Measurements from ENCODE around the gene INTS15. TPM values are rescaled to one million over a fixed set of nuclear protein-coding genes. Genes with fewer than 3 reads are reported as not detected.

INTS15 gene
- polyA plus RNA-seq, 1 of the 3 experiments (the other 2 are of a cell fraction) = 39.1 TPM

DNA sequence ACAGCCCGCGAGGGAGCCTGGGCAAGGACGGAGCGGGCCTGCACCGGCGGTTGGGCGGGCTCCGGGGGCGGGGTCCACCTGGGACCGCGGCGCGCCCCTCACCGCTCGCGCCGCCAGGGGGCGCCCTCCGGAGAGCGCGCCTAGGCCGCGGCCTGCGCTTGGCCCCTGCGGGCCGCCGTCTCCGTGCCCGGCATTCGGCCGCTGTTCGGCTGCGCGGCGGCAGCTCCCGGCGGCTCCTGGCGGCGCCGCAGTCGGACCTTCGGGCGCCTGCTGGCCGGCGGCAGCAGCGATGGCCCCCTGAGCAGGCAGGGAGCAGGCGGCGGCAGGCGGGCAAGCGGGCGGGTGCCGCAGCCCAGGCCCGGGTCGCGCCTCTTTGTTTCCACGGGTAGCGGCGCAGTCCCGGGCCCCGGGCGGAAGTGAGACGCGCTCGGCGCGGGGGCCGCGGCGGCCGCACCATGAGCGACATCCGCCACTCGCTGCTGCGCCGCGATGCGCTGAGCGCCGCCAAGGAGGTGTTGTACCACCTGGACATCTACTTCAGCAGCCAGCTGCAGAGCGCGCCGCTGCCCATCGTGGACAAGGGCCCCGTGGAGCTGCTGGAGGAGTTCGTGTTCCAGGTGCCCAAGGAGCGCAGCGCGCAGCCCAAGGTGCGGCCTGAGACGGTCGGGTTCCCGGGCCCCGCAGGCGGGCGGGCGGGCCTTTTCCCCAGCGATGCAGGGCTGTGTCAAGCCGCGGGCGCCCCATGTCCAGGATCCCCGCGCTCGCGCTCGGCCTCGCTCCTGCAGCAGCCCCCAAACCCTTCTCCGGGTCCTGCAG is at the start of gene INTS15 (continued):
- TF ChIP-seq NFIC (IDR thresholded peaks at IDR 0.05; ENCODE audit: borderline replicate concordance) (no peak), ELF1 (IDR thresholded peaks at IDR 0.05) (no peak; the same call in none of the 2 replicates), SIN3A (IDR thresholded peaks at IDR 0.05; ENCODE audit: borderline replicate concordance, low read depth, low read length) (peak; percentile 91; the same call in 1 of the 2 replicates), RCOR1 (IDR thresholded peaks at IDR 0.05; ENCODE audit: low read length) (no peak), RFX5 (IDR thresholded peaks at IDR 0.05; ENCODE audit: low read length) (no peak), NRF1 (IDR thresholded peaks at IDR 0.05; ENCODE audit: low read depth, low read length) (peak; percentile 52), RXRA (IDR thresholded peaks at IDR 0.05; ENCODE audit: borderline replicate concordance, low read depth) (no peak), EP300 (IDR thresholded peaks at IDR 0.05; ENCODE audit: borderline replicate concordance in 1 of 2, low read depth in 1 of 2, low read length in 1 of 2) (peak in 1 of 2 experiments; percentile 26; a peak in 1 of 4 replicates), FOXM1 (IDR thresholded peaks at IDR 0.05; ENCODE audit: low read depth) (no peak), RAD21 (IDR thresholded peaks at IDR 0.05; ENCODE audit: low read length) (peak; percentile 49), FOXJ3 (CRISPR knock-in tag; IDR thresholded peaks at IDR 0.05) (no peak), SMC3 (IDR thresholded peaks at IDR 0.05; ENCODE audit: low read depth, low read length) (peak; percentile 81)
- TF ChIP-seq, protein P1, sequence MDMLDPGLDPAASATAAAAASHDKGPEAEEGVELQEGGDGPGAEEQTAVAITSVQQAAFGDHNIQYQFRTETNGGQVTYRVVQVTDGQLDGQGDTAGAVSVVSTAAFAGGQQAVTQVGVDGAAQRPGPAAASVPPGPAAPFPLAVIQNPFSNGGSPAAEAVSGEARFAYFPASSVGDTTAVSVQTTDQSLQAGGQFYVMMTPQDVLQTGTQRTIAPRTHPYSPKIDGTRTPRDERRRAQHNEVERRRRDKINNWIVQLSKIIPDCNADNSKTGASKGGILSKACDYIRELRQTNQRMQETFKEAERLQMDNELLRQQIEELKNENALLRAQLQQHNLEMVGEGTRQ (IDR thresholded peaks at IDR 0.05; ENCODE audit: borderline replicate concordance, low read depth, low read length) = no peak

DNA sequence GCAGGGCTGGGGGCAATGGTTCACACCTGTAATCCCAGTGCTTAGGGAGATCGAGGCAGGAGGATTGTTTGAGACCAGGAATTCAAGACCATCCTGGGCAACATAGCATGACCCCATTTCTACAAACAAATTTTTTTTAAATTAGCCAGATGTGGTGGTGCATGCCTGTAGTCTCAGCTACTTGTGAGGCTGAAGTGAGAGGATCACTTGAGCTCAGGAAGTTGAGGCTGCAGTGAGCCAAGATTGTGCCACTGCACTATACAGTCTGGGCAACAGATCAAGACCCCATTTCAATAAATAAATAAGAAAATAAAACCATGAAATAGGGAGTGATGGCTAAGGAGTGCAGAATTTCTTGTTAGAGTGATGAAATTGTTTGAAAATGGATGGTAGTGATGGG is 47.5 kb upstream of the INTS15 start:
- DNase-seq = no peak
- POLR2A ChIA-PET = no interaction called here
- Histone ChIP-seq H3K4me3 (ENCODE audit: low read depth in 2 of 2, low read length in 1 of 2) (no peak overlapping the region), H3K9ac (no peak overlapping the region), H3K27ac (ENCODE audit: low read depth in 2 of 2, low read length in 1 of 2) (no peak overlapping the region), H3K36me3 (replicated peaks in 1 of 2; ENCODE audit: control insufficient read depth in 1 of 2, insufficient read depth in 2 of 2, low read length in 1 of 2) (no peaks in the 10 kb centered on the region), H3K4me2 (no peak overlapping the region), H2AFZ (ENCODE audit: low read depth) (no peak overlapping the region), H4K20me1 (ENCODE audit: insufficient read depth) (no peaks in the 10 kb centered on the region), H3K4me1 (ENCODE audit: control insufficient read depth in 1 of 2, insufficient read depth in 2 of 2, low read depth in 1 of 2, low read length in 1 of 2) (no peaks in the 10 kb centered on the region), H3K9me2 (no peaks in the 10 kb centered on the region), H3F3A (replicated peaks; ENCODE audit: insufficient read depth) (no peaks in the 10 kb centered on the region), H3K79me2 (ENCODE audit: insufficient read depth) (no peaks in the 10 kb centered on the region), H3K27me3 (ENCODE audit: insufficient read depth) (no peaks in the 10 kb centered on the region), H3K9me3 (no peaks in the 10 kb centered on the region)
- 35% methylated on average over 1 of the region's 1 CpG for WGBS (ENCODE audit: low lambda C conversion rate)
- TF ChIP-seq EP300 (IDR thresholded peaks at IDR 0.05; ENCODE audit: borderline replicate concordance in 1 of 2, low read depth in 1 of 2, low read length in 1 of 2) (no peak), FOSL2 (IDR thresholded peaks at IDR 0.05; ENCODE audit: borderline replicate concordance, low read depth) (no peak), NRF1 (IDR thresholded peaks at IDR 0.05; ENCODE audit: low read depth, low read length) (no peak), FOXJ3 (CRISPR knock-in tag; IDR thresholded peaks at IDR 0.05) (no peak), ELF1 (IDR thresholded peaks at IDR 0.05) (no peak), POLR2AphosphoS5 (IDR thresholded peaks at IDR 0.05; ENCODE audit: low read depth, low read length) (no peak), YY1 (IDR thresholded peaks at IDR 0.05; ENCODE audit: low read depth) (no peak), RXRA (IDR thresholded peaks at IDR 0.05; ENCODE audit: borderline replicate concordance, low read depth) (no peak), RCOR1 (IDR thresholded peaks at IDR 0.05; ENCODE audit: low read length) (no peak), RFX5 (IDR thresholded peaks at IDR 0.05; ENCODE audit: low read length) (no peak), RAD21 (IDR thresholded peaks at IDR 0.05; ENCODE audit: low read length) (no peak), MEF2A (IDR thresholded peaks at IDR 0.05; ENCODE audit: borderline replicate concordance, low read depth) (no peak)
- TF ChIP-seq, protein P2, sequence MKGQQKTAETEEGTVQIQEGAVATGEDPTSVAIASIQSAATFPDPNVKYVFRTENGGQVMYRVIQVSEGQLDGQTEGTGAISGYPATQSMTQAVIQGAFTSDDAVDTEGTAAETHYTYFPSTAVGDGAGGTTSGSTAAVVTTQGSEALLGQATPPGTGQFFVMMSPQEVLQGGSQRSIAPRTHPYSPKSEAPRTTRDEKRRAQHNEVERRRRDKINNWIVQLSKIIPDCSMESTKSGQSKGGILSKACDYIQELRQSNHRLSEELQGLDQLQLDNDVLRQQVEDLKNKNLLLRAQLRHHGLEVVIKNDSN (IDR thresholded peaks at IDR 0.05; ENCODE audit: borderline replicate concordance, low read depth) = no peak
- TF ChIP-seq, protein P3, sequence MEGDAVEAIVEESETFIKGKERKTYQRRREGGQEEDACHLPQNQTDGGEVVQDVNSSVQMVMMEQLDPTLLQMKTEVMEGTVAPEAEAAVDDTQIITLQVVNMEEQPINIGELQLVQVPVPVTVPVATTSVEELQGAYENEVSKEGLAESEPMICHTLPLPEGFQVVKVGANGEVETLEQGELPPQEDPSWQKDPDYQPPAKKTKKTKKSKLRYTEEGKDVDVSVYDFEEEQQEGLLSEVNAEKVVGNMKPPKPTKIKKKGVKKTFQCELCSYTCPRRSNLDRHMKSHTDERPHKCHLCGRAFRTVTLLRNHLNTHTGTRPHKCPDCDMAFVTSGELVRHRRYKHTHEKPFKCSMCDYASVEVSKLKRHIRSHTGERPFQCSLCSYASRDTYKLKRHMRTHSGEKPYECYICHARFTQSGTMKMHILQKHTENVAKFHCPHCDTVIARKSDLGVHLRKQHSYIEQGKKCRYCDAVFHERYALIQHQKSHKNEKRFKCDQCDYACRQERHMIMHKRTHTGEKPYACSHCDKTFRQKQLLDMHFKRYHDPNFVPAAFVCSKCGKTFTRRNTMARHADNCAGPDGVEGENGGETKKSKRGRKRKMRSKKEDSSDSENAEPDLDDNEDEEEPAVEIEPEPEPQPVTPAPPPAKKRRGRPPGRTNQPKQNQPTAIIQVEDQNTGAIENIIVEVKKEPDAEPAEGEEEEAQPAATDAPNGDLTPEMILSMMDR (IDR thresholded peaks at IDR 0.05) = no peak
- TF ChIP-seq, protein P4, sequence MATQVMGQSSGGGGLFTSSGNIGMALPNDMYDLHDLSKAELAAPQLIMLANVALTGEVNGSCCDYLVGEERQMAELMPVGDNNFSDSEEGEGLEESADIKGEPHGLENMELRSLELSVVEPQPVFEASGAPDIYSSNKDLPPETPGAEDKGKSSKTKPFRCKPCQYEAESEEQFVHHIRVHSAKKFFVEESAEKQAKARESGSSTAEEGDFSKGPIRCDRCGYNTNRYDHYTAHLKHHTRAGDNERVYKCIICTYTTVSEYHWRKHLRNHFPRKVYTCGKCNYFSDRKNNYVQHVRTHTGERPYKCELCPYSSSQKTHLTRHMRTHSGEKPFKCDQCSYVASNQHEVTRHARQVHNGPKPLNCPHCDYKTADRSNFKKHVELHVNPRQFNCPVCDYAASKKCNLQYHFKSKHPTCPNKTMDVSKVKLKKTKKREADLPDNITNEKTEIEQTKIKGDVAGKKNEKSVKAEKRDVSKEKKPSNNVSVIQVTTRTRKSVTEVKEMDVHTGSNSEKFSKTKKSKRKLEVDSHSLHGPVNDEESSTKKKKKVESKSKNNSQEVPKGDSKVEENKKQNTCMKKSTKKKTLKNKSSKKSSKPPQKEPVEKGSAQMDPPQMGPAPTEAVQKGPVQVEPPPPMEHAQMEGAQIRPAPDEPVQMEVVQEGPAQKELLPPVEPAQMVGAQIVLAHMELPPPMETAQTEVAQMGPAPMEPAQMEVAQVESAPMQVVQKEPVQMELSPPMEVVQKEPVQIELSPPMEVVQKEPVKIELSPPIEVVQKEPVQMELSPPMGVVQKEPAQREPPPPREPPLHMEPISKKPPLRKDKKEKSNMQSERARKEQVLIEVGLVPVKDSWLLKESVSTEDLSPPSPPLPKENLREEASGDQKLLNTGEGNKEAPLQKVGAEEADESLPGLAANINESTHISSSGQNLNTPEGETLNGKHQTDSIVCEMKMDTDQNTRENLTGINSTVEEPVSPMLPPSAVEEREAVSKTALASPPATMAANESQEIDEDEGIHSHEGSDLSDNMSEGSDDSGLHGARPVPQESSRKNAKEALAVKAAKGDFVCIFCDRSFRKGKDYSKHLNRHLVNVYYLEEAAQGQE (IDR thresholded peaks at IDR 0.05; ENCODE audit: low read depth, low read length) = no peak
- CTCF ChIA-PET = interaction anchor here (1.0 to 1.4 kb wide), 2 partner anchors 15 to 17 kb away, joined by 3 to 4 read pairs; no protein-coding TSS in a partner anchor
